H1 (cell line): Measurements from ENCODE around the gene FEV. TPM values are rescaled to one million over a fixed set of nuclear protein-coding genes. Genes with fewer than 3 reads are reported as not detected.
A peak's percentile ranks its signal among the peaks of the same experiment; 100 is the strongest.

ENCODE experiments used
- CTCF ChIA-PET: fragments of 300-600 bp; sonication (Branson Sonifier 250); formaldehyde crosslinking; loops from one replicate; lab custom pipeline; 2021; ENCODE audit not compliant: partially characterized antibody; lab: Charles Lee
- POLR2A ChIA-PET: fragments of 300-600 bp; sonication (Branson Sonifier 250); formaldehyde crosslinking; loops from one replicate; lab custom pipeline; 2021; ENCODE audit warnings: inconsistent platforms; ENCODE audit not compliant: partially characterized antibody; lab: Charles Lee
- DNase-seq, 2 experiments: peaks; one replicate each; pipeline versions ENCODE4 v3.0.0 to v3.0.0-alpha.2; 2010 to 2022; ENCODE audit warnings: low spot score in 2 of 2, low read depth in 1 of 2, mixed read lengths in 1 of 2
- FAIRE-seq: peaks from 2 replicates; lab custom pipeline; 2011; peaks lifted over from hg19 to GRCh38; lab: Jason Lieb, UNC
- H2AFZ ChIP-seq: 2 replicates; pipeline ENCODE4 v1.8.1; 2012; ENCODE audit warnings: low read length, inconsistent platforms
- H2AK5ac ChIP-seq: 2 replicates; pipeline ENCODE4 v1.6.1; 2013; ENCODE audit warnings: low read depth, low read length
- H2BK120ac ChIP-seq: replicated peaks from 2 replicates; pipeline ENCODE3; 2013; ENCODE audit warnings: low read depth, low read length, inconsistent platforms
- H2BK12ac ChIP-seq: 2 replicates; pipeline ENCODE4 v1.6.1; 2013; ENCODE audit warnings: low read depth, low read length
- H2BK15ac ChIP-seq: 2 replicates; pipeline ENCODE4 v1.6.1; 2013; ENCODE audit warnings: low read length
- H2BK20ac ChIP-seq: 2 replicates; pipeline ENCODE4 v1.6.1; 2013; ENCODE audit warnings: low read length
- H2BK5ac ChIP-seq: 2 replicates; pipeline ENCODE4 v1.6.1; 2013; ENCODE audit warnings: low read depth, low read length
- H3K14ac ChIP-seq: 2 replicates; pipeline ENCODE4 v1.6.1; 2013; ENCODE audit warnings: inconsistent platforms; ENCODE audit not compliant: insufficient read length
- H3K18ac ChIP-seq: 2 replicates; pipeline ENCODE4 v1.6.1; 2013; ENCODE audit warnings: low read length; ENCODE audit errors: extremely low read depth
- H3K23ac ChIP-seq: 2 replicates; pipeline ENCODE4 v1.6.1; 2013; ENCODE audit warnings: inconsistent platforms; ENCODE audit not compliant: insufficient read length
- H3K23me2 ChIP-seq: 2 replicates; pipeline ENCODE4 v1.6.1; 2013; ENCODE audit warnings: low read depth, low read length
- H3K27ac ChIP-seq: 2 replicates; pipeline ENCODE4 v1.6.1; 2011; ENCODE audit warnings: low read depth, low read length, inconsistent platforms
- H3K27me3 ChIP-seq, 4 experiments: replicated peaks in 1 of 4; 1 replicate in 1 of 4; 2 replicates in 3 of 4; pipeline versions ENCODE4 v1.6.1 to v1.8.1; 2011 to 2013; ENCODE audit warnings: low read length in 3 of 4, mild to moderate bottlenecking in 3 of 4, inconsistent platforms in 2 of 4, mixed read lengths in 2 of 4, moderate library complexity in 1 of 4; ENCODE audit not compliant: control insufficient read depth in 3 of 4, insufficient read depth in 3 of 4; ENCODE audit errors: extremely low read depth in 1 of 4
- H3K36me3 ChIP-seq, 4 experiments: 2 replicates each; pipeline versions ENCODE4 v1.6.1 to v1.8.1; 2011 to 2013; ENCODE audit warnings: mild to moderate bottlenecking in 4 of 4, low read length in 3 of 4, moderate library complexity in 2 of 4, control low read depth in 1 of 4, inconsistent platforms in 1 of 4; ENCODE audit not compliant: insufficient read depth in 4 of 4, control insufficient read depth in 2 of 4
- H3K4ac ChIP-seq: replicated peaks from 2 replicates; pipeline ENCODE3; 2013; ENCODE audit warnings: low read length, low read depth, mixed read lengths, inconsistent platforms; ENCODE audit not compliant: insufficient read length
- H3K4me1 ChIP-seq, 4 experiments: replicated peaks in 1 of 4; 1 replicate in 1 of 4; 2 replicates in 3 of 4; pipeline versions ENCODE4 v1.6.1 to v1.8.1; 2011 to 2013; ENCODE audit warnings: low read length in 3 of 4, inconsistent platforms in 2 of 4, mixed read lengths in 1 of 4; ENCODE audit not compliant: insufficient read depth in 4 of 4, control insufficient read depth in 3 of 4
- H3K4me2 ChIP-seq, 2 experiments: 2 replicates each; pipeline versions ENCODE4 v1.6.1 to v1.8.1; 2011 to 2013; ENCODE audit warnings: low read depth in 2 of 2, low read length in 2 of 2, control low read depth in 1 of 2, inconsistent platforms in 1 of 2, mild to moderate bottlenecking in 1 of 2; ENCODE audit not compliant: insufficient read depth in 1 of 2
- H3K4me3 ChIP-seq, 4 experiments: fragments of 200-600, 300-600 bp in 1 of 4; sonication (generic), shearing (Covaris generic), sonication (Bioruptor Twin) in 1 of 4; 2 replicates each; pipeline versions ENCODE4 v1.5.1 to v1.8.1; 2011 to 2016; ENCODE audit warnings: low read length in 4 of 4, low read depth in 3 of 4, control low read depth in 2 of 4, inconsistent platforms in 2 of 4, mild to moderate bottlenecking in 2 of 4, mixed read lengths in 1 of 4, moderate library complexity in 1 of 4; ENCODE audit not compliant: insufficient read depth in 2 of 4; ENCODE audit errors: extremely low read depth in 1 of 4
- H3K56ac ChIP-seq: replicated peaks from 2 replicates; pipeline ENCODE3; 2013; ENCODE audit warnings: low read depth, mild to moderate bottlenecking, mixed read lengths, low read length, inconsistent platforms; ENCODE audit not compliant: insufficient read length
- H3K79me1 ChIP-seq: 2 replicates; pipeline ENCODE4 v1.6.1; 2013; ENCODE audit warnings: low read depth, low read length, control low read depth
- H3K79me2 ChIP-seq, 2 experiments: 2 replicates each; pipeline versions ENCODE4 v1.6.1 to v1.8.1; 2012 to 2013; ENCODE audit warnings: low read length in 2 of 2, mild to moderate bottlenecking in 2 of 2, inconsistent platforms in 1 of 2; ENCODE audit not compliant: insufficient read depth in 2 of 2, control insufficient read depth in 1 of 2
- H3K9ac ChIP-seq, 4 experiments: replicated peaks in 1 of 4; 1 replicate in 1 of 4; 2 replicates in 3 of 4; pipeline versions ENCODE4 v1.6.1 to v1.8.1; 2011 to 2013; ENCODE audit warnings: low read depth in 3 of 4, low read length in 3 of 4, control low read depth in 2 of 4, mild to moderate bottlenecking in 2 of 4, moderate library complexity in 2 of 4, inconsistent platforms in 1 of 4; ENCODE audit errors: extremely low read depth in 1 of 4
- H3K9me3 ChIP-seq, 2 experiments: 2 replicates each; pipeline versions ENCODE4 v1.6.1 to v1.8.1; 2012 to 2013; ENCODE audit warnings: mild to moderate bottlenecking in 2 of 2, moderate library complexity in 2 of 2, control low read depth in 1 of 2, inconsistent platforms in 1 of 2, low read depth in 1 of 2, low read length in 1 of 2, mixed read lengths in 1 of 2; ENCODE audit not compliant: insufficient read depth in 2 of 2
- H4K20me1 ChIP-seq, 2 experiments: replicated peaks in 1 of 2; 2 replicates each; pipeline versions ENCODE3 to v1.8.1; 2011 to 2013; ENCODE audit warnings: inconsistent platforms in 2 of 2, low read length in 2 of 2, mild to moderate bottlenecking in 1 of 2; ENCODE audit not compliant: insufficient read depth in 2 of 2, control insufficient read depth in 1 of 2
- H4K5ac ChIP-seq: 2 replicates; pipeline ENCODE4 v1.6.1; 2013; ENCODE audit warnings: low read length, low read depth, mixed read lengths, inconsistent platforms; ENCODE audit not compliant: insufficient read length
- H4K8ac ChIP-seq: 2 replicates; pipeline ENCODE4 v1.8.0; 2013; ENCODE audit warnings: mild to moderate bottlenecking, moderate library complexity, low read length, inconsistent platforms; ENCODE audit not compliant: insufficient read depth; ENCODE audit errors: extremely low read depth
- H4K91ac ChIP-seq: replicated peaks from 2 replicates; pipeline ENCODE3; 2013; ENCODE audit warnings: low read length, mixed read lengths, inconsistent platforms; ENCODE audit not compliant: insufficient read length
- TCF12 ChIP-seq: IDR thresholded peaks from 2 replicates; pipeline ENCODE4 v1.6.1; 2011; ENCODE audit warnings: low read depth, mild to moderate bottlenecking, low read length
- YY1 ChIP-seq: IDR thresholded peaks from 2 replicates; pipeline ENCODE4 v1.6.1; 2011; ENCODE audit warnings: low read depth, mild to moderate bottlenecking, low read length
- WGBS, 2 experiments: shearing (Covaris generic) in 1 of 2; methylation state at CpG; one replicate each; pipeline versions ENCODE4 v1.1.6 to v1.1.7; 2013 to 2015; ENCODE audit warnings: low lambda C conversion rate in 2 of 2, mixed read lengths in 2 of 2, inconsistent platforms in 1 of 2, low coverage in 1 of 2, missing lambda C conversion rate in 1 of 2; ENCODE audit not compliant: insufficient replicate concordance in 2 of 2, insufficient coverage in 1 of 2, insufficient read length in 1 of 2; ENCODE audit errors: extremely low coverage in 1 of 2, missing lambda C conversion rate in 1 of 2; 5-methylcytosine and 5-hydroxymethylcytosine counted together
- polyA plus RNA-seq, 7 experiments: library from polyadenylated mRNA; depleted of rRNA in 3 of 7; stranded (reverse) in 5 of 7; unstranded in 2 of 7; fragments of >200 nt in 5 of 7; fragments of 200-250 nt in 2 of 7; gene quantifications; 1 replicate in 5 of 7; 2 replicates in 1 of 7; 4 replicates in 1 of 7; pipeline versions ENCODE4 v1.2.1 to v1.2.3, GENCODE V29; 2011 to 2013; ENCODE audit warnings: missing spikeins in 2 of 7, mixed read lengths in 2 of 7
- total RNA-seq: library from RNA; stranded (reverse); fragmentation: NEBNext Ultra II Directional; extraction: Animal tissue kit (Norgen Biotek cat#: 25700); gene quantifications from 2 replicates; pipeline ENCODE4 v1.2.1, GENCODE V29; 2021

The FEV gene
- total and polyA plus RNA-seq, 2 of the 8 experiments (the other 6 are each of a cell fraction or from before 2014, with no cell fraction given) = not detected

DNA sequence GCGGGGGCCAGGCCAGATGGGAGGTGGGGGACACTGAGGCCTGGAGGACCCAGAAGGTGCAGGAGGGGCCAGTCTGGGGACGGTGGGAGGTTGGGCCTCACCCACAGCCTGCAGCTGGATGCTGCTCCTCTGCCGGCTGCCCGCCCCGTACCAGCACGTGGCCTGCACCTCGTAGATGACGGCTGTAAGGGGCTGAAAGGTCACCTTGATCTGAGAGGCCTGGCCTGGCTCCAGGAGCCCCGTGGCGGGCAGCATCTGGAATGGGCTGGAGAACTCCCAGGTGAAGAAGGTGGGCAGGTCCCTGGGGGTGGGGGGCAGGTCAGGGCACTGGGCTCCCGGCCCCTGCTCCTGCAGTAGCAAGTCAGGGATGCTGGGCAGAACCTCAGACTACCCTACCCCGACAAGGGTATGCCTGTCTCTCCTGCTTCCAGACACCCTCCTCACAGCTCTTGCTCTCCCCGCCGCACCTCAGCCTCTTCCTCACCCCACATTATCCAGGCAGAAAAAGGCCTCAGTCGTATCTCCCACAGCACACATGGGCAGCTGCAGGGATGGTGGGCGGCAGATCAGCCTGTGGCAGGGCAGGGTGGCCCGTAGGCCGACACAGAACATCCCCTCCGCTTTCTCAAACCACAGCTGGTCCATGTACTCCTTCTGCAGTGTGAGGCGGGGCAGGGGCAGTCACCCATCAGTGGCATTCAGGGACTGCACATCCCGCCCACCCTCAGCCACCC is 46.2 kb upstream of the FEV start:
- no peak overlapping the region for H4K91ac ChIP-seq
- no peaks in the 10 kb centered on the region for H3K79me2 ChIP-seq
- H3K23ac ChIP-seq = no peak overlapping the region
- no peak overlapping the region for H3K4me2 ChIP-seq
- no peak overlapping the region; the same call in 1 of the 2 replicates for H4K8ac ChIP-seq
- H2BK12ac ChIP-seq = no peak overlapping the region
- DNase-seq (no peak), FAIRE-seq (no peak)
- H3K56ac ChIP-seq = no peak overlapping the region
- no peaks in the 10 kb centered on the region for H3K9me3 ChIP-seq
- no peak overlapping the region for H2BK120ac ChIP-seq
- no peaks in the 10 kb centered on the region for H3K36me3 ChIP-seq
- H3K14ac ChIP-seq = no peak overlapping the region
- no peaks in the 10 kb centered on the region for H3K79me1 ChIP-seq
- H4K5ac ChIP-seq = no peak overlapping the region
- H3K9ac ChIP-seq = no peak overlapping the region
- H3K27ac ChIP-seq = no peak overlapping the region
- H4K20me1 ChIP-seq = peaks cover 0 to 2% of the 10 kb centered on the region in 2 experiments
- H3K4me3 ChIP-seq = no peak overlapping the region
- H3K23me2 ChIP-seq = no peaks in the 10 kb centered on the region
- no peak overlapping the region for H2BK15ac ChIP-seq
- H2AK5ac ChIP-seq = 0 out of 2 replicates have a peak overlapping the region, but pooled peaks have one; percentile 53
- peaks cover 0 to 3% (median under 1%) of the 10 kb centered on the region in 4 experiments; a peak in 2 of 7 replicates for H3K4me1 ChIP-seq
- no peak overlapping the region for H2BK20ac ChIP-seq
- 86% methylated on average over 12 of the region's 21 CpGs; no CpG with 5 or more reads in 1 of the 2 experiments for WGBS, 2 experiments
- H3K18ac ChIP-seq = no peak overlapping the region
- POLR2A ChIA-PET = interaction anchor here (1.1 kb wide), 1 partner anchor 10 kb away, joined by 4 read pairs; the partner anchor contains the start of gene CFAP65
- H3K4ac ChIP-seq = no peak overlapping the region
- no peak overlapping the region for H2AFZ ChIP-seq
- CTCF ChIA-PET = interaction anchor here (0.6 to 45.5 kb wide), 15 partner anchors 13 to 282 kb away, joined by 3 to 1006 read pairs (median 7); partner anchors contain the start of genes CFAP65, CRYBA2, IHH and NHEJ1
- no peak overlapping the region for H2BK5ac ChIP-seq
- H3K27me3 ChIP-seq = no peaks in the 10 kb centered on the region
- TF ChIP-seq TCF12 (no peak), YY1 (no peak)
